HG02759 (cell line): Measurements from ENCODE around the gene PHYHIPL.

Source experiments
- ATAC-seq: cut with Tn5 transposase; IDR thresholded peaks from one replicate; pipeline ENCODE4 v1.9.1; 2021; ENCODE audit warnings: mild to moderate bottlenecking, moderate library complexity; ENCODE audit not compliant: unreplicated experiment

Gene PHYHIPL

GRCh38 chr10:59289853-59290252, 113.4 kb downstream of the PHYHIPL start:
- no peak for ATAC-seq

- ATAC-seq = no peak
Measured at GRCh38 chr10:59290448-59290847, 114.0 kb downstream of the PHYHIPL start.
